Endothelial cell of umbilical vein (primary cell): ENCODE measurements around the gene CDKN1C.

Experiments
- EZH2 ChIP-seq: IDR thresholded peaks from 2 replicates; pipeline ENCODE4 v1.6.1; 2012; ENCODE audit warnings: borderline replicate concordance, low read depth, mild to moderate bottlenecking, moderate library complexity, low read length, inconsistent platforms; ENCODE audit not compliant: severe bottlenecking
- GATA2 ChIP-seq: IDR thresholded peaks from 2 replicates; pipeline ENCODE4 v1.7.0; 2011; ENCODE audit warnings: low read depth, mild to moderate bottlenecking, moderate library complexity, mixed read lengths, low read length; ENCODE audit not compliant: insufficient read length, insufficient read depth
- JUN ChIP-seq: IDR thresholded peaks from 2 replicates; pipeline ENCODE4 v1.6.1; 2011; ENCODE audit warnings: borderline replicate concordance, low read depth; ENCODE audit not compliant: insufficient read length, insufficient read depth
- MYC ChIP-seq: IDR thresholded peaks from one replicate; pipeline ENCODE4 v1.6.1; 2011; ENCODE audit warnings: mild to moderate bottlenecking, low read depth, low read length
- POLR2A ChIP-seq: IDR thresholded peaks from 2 replicates; pipeline ENCODE4 v1.6.1; 2012; ENCODE audit warnings: low read depth, mild to moderate bottlenecking, control low read depth, low read length
- POLR2AphosphoS5 ChIP-seq: IDR thresholded peaks from 2 replicates; pipeline ENCODE4 v1.6.1; 2012; ENCODE audit warnings: low read depth, mild to moderate bottlenecking, control low read depth, low read length, moderate library complexity; ENCODE audit not compliant: insufficient read depth
- TF ChIP-seq, protein P1 (sequence below), 2 donors: IDR thresholded peaks; 1 replicate in 1 of 2; 2 replicates in 1 of 2; pipeline ENCODE4 v1.5.1; 2011; ENCODE audit warnings: low read length in 2 of 2, mild to moderate bottlenecking in 2 of 2, moderate library complexity in 2 of 2, control low read depth in 1 of 2, inconsistent platforms in 1 of 2, low read depth in 1 of 2; ENCODE audit not compliant: insufficient read depth in 1 of 2; ENCODE audit errors: extremely low read depth in 1 of 2

DNA sequence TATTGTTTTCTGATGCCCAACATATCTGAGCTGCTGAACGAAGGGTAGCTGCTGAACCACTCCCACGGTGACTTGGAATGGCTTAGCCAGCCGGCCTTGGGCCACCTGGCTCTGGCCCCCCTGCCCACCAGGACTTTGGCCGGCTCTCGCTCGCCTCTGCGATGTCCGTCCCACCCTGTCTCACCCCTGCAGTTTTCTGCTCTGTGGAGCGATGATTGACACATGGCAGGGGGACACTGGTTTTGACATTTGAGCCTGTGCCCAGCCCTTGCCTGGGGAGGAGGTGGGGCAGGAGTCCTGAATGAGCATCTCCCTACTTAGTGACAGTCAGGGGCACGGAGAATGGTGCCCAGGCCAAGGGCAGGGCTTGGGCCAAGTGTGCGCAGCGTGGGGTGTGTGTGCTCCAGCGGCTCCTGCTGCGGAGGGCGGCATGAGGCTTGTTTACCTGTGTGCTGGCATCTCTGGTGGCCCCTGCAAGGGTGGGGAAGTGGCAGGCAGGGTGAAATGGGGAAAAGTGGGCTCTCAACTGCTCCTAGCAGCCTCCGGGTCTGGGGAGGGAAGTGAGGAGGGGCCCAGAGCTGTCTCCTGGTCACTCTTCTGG is 15.7 kb upstream of the CDKN1C start:
- TF ChIP-seq, protein P1, sequence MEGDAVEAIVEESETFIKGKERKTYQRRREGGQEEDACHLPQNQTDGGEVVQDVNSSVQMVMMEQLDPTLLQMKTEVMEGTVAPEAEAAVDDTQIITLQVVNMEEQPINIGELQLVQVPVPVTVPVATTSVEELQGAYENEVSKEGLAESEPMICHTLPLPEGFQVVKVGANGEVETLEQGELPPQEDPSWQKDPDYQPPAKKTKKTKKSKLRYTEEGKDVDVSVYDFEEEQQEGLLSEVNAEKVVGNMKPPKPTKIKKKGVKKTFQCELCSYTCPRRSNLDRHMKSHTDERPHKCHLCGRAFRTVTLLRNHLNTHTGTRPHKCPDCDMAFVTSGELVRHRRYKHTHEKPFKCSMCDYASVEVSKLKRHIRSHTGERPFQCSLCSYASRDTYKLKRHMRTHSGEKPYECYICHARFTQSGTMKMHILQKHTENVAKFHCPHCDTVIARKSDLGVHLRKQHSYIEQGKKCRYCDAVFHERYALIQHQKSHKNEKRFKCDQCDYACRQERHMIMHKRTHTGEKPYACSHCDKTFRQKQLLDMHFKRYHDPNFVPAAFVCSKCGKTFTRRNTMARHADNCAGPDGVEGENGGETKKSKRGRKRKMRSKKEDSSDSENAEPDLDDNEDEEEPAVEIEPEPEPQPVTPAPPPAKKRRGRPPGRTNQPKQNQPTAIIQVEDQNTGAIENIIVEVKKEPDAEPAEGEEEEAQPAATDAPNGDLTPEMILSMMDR (IDR thresholded peaks at IDR 0.05; ENCODE audit: extremely low read depth in 1 of 2, insufficient read depth in 1 of 2, low read depth in 1 of 2, low read length in 2 of 2) = no peak
- TF ChIP-seq POLR2AphosphoS5 = no peak
- TF ChIP-seq MYC = no peak
- no peak for TF ChIP-seq POLR2A
- no peak for TF ChIP-seq GATA2
- TF ChIP-seq JUN = no peak
- no peak for TF ChIP-seq EZH2
